K562 (cell line): Measurements from ENCODE around the gene MRPS6. TPM values are rescaled to one million over a fixed set of nuclear protein-coding genes. Genes with fewer than 3 reads are reported as not detected.

Experiments used
- FOS ChIP-seq: IDR thresholded peaks from 3 replicates; pipeline ENCODE4 v1.6.1; 2011; ENCODE audit not compliant: insufficient read length; ENCODE audit errors: extremely low read depth
- FOXA1 ChIP-seq: fragments of 450-650 bp; IDR thresholded peaks from 2 replicates; pipeline ENCODE4 v1.6.1; 2016; ENCODE audit warnings: mild to moderate bottlenecking, borderline replicate concordance
- L3MBTL2 ChIP-seq: fragments of 450-650 bp; IDR thresholded peaks from 2 replicates; pipeline ENCODE4 v1.6.1; 2016; ENCODE audit warnings: mild to moderate bottlenecking, moderate library complexity
- MAFK ChIP-seq: IDR thresholded peaks from 2 replicates; pipeline ENCODE4 v1.6.1; 2011; ENCODE audit warnings: low read length, improper control_type of control experiment
- MEIS2 ChIP-seq: fragments of 450-650 bp; IDR thresholded peaks from 2 replicates; pipeline ENCODE4 v1.6.1; 2014; ENCODE audit warnings: mild to moderate bottlenecking; ENCODE audit not compliant: partially characterized antibody
- NCOR1 ChIP-seq: fragments of 450-650 bp; IDR thresholded peaks from 2 replicates; pipeline ENCODE4 v1.6.1; 2016; ENCODE audit warnings: mild to moderate bottlenecking, moderate library complexity
- NFRKB ChIP-seq: fragments of 450-650 bp; IDR thresholded peaks from 2 replicates; pipeline ENCODE4 v1.6.1; 2016; ENCODE audit warnings: low read depth
- PHF21A ChIP-seq: fragments of 450-650 bp; IDR thresholded peaks from 2 replicates; pipeline ENCODE4 v1.6.1; 2017; ENCODE audit warnings: low read depth, borderline replicate concordance
- SUPT5H ChIP-seq: fragments of 450-650 bp; IDR thresholded peaks from 2 replicates; pipeline ENCODE4 v1.6.1; 2016
- XRCC5 ChIP-seq: fragments of 200-400 bp; formaldehyde crosslinking; IDR thresholded peaks from 2 replicates; pipeline ENCODE4 v1.6.1; 2017; ENCODE audit warnings: low read depth, mild to moderate bottlenecking, low read length
- ZNF347 ChIP-seq: fragments of 450-650 bp; formaldehyde crosslinking; IDR thresholded peaks from 2 replicates; pipeline ENCODE4 v1.4.0; 2020; ENCODE audit warnings: low read depth, mild to moderate bottlenecking, moderate library complexity
- polyA plus RNA-seq, 8 experiments: library from polyadenylated mRNA; depleted of rRNA in 4 of 8; stranded (reverse) in 5 of 8; unstranded in 3 of 8; fragments of >200 nt; fragmentation: Nextera tagmentation in 2 of 8; fragmentation: Illumina TruSeq in 1 of 8; extraction: Ambion mirVana in 2 of 8; extraction: Trizol in 1 of 8; gene quantifications; 2 replicates each; pipeline versions ENCODE4 v1.2.1 to v1.2.3, GENCODE V29; 2011 to 2014; ENCODE audit warnings: inconsistent platforms in 1 of 8, missing spikeins in 1 of 8
- total RNA-seq, 7 experiments: library from RNA; depleted of rRNA in 6 of 7; stranded (reverse); fragments of >200 nt in 6 of 7; fragmentation: Illumina TruSeq in 2 of 7; extraction: Trizol in 2 of 7; gene quantifications; 2 replicates each; pipeline versions ENCODE4 v1.2.1 to v1.2.3, GENCODE V29; 2011 to 2021; ENCODE audit warnings: low replicate concordance in 1 of 7
- TF ChIP-seq, protein P1 (sequence below), 2 experiments: fragments of 450-650 bp; formaldehyde crosslinking in 1 of 2; IDR thresholded peaks; 2 replicates each; pipeline versions ENCODE4 v1.4.0 to v1.6.1; 2014 to 2020; ENCODE audit warnings: mild to moderate bottlenecking in 2 of 2, borderline replicate concordance in 1 of 2, low read depth in 1 of 2
- TF ChIP-seq, protein P2 (sequence below): fragments of 250-450 bp; sonication (Bioruptor Pico); IDR thresholded peaks from 2 replicates; pipeline ENCODE4 v1.4.0; 2020; ENCODE audit warnings: borderline replicate concordance
- TF ChIP-seq, protein P3 (sequence below): fragments of 450-650 bp; IDR thresholded peaks from 2 replicates; pipeline ENCODE4 v1.6.1; 2016; ENCODE audit warnings: missing biosample characterization, missing genetic modification characterization
- TF ChIP-seq, protein P4 (sequence below): sonication (generic); formaldehyde crosslinking; IDR thresholded peaks from 2 replicates; pipeline ENCODE4 v1.8.0; 2022; ENCODE audit warnings: missing genetic modification reagents, mild to moderate bottlenecking, borderline replicate concordance

MRPS6 gene
- total and polyA plus RNA-seq, 9 of the 15 experiments (the other 6 are each of a cell fraction or from before 2014, with no cell fraction given), result 26.1 to 72.0 (median 39.3) TPM

DNA sequence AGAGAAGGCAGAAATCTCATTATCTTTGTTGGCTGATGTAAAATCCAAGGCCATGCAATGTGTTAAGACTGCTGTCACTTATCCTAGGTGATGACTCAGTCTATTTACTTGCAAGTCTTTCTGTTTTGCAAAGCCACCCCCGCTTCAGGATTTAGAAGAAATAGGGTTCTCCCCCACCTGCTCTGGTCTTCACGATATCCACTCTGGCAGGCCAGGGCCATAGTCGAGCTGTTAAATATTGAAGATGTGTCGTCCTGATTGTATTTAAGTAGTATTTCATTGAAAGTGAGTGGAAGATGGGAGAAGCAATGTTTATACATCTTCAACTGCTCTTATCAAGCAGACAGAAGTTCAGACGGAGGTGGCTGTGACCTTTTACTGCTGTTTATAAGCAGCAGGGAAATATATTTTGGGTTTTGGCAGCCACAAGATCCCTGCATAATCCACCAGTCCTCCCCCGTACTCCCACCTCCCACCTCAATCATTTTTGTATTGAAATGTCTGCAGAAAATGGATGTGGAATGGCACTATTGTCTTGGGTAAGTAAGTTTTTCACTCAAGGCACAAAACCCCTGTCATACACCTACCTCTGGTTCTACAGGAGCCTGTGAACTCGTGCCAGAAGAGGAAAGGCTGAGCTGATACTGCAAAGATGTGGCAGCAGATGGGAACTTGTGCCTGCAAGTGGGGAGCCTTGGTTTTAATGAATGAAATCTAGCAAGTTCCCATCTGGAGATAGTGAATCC lies 117.4 kb downstream of the MRPS6 start (continued):
- TF ChIP-seq, protein P1, sequence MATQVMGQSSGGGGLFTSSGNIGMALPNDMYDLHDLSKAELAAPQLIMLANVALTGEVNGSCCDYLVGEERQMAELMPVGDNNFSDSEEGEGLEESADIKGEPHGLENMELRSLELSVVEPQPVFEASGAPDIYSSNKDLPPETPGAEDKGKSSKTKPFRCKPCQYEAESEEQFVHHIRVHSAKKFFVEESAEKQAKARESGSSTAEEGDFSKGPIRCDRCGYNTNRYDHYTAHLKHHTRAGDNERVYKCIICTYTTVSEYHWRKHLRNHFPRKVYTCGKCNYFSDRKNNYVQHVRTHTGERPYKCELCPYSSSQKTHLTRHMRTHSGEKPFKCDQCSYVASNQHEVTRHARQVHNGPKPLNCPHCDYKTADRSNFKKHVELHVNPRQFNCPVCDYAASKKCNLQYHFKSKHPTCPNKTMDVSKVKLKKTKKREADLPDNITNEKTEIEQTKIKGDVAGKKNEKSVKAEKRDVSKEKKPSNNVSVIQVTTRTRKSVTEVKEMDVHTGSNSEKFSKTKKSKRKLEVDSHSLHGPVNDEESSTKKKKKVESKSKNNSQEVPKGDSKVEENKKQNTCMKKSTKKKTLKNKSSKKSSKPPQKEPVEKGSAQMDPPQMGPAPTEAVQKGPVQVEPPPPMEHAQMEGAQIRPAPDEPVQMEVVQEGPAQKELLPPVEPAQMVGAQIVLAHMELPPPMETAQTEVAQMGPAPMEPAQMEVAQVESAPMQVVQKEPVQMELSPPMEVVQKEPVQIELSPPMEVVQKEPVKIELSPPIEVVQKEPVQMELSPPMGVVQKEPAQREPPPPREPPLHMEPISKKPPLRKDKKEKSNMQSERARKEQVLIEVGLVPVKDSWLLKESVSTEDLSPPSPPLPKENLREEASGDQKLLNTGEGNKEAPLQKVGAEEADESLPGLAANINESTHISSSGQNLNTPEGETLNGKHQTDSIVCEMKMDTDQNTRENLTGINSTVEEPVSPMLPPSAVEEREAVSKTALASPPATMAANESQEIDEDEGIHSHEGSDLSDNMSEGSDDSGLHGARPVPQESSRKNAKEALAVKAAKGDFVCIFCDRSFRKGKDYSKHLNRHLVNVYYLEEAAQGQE (IDR thresholded peaks at IDR 0.05; ENCODE audit: borderline replicate concordance), result no peak; the same call in 1 of the 2 replicates
- TF ChIP-seq, protein P1 (CRISPR knock-in tag; IDR thresholded peaks at IDR 0.05; ENCODE audit: low read depth), result no peak
- no peak for TF ChIP-seq XRCC5
- TF ChIP-seq MEIS2, result peak; percentile 86
- TF ChIP-seq, protein P2, sequence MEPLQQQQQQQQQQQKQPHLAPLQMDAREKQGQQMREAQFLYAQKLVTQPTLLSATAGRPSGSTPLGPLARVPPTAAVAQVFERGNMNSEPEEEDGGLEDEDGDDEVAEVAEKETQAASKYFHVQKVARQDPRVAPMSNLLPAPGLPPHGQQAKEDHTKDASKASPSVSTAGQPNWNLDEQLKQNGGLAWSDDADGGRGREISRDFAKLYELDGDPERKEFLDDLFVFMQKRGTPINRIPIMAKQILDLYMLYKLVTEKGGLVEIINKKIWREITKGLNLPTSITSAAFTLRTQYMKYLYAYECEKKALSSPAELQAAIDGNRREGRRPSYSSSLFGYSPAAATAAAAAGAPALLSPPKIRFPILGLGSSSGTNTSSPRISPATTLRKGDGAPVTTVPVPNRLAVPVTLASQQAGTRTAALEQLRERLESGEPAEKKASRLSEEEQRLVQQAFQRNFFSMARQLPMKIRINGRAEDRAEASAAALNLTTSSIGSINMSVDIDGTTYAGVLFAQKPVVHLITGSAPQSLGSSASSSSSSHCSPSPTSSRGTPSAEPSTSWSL (CRISPR knock-in tag), result no peak
- peak; percentile 53 for TF ChIP-seq FOS
- peak; percentile 93 for TF ChIP-seq NCOR1
- no peak for TF ChIP-seq NFRKB
- no peak for TF ChIP-seq ZNF347 (CRISPR knock-in tag)
- TF ChIP-seq, protein P3, sequence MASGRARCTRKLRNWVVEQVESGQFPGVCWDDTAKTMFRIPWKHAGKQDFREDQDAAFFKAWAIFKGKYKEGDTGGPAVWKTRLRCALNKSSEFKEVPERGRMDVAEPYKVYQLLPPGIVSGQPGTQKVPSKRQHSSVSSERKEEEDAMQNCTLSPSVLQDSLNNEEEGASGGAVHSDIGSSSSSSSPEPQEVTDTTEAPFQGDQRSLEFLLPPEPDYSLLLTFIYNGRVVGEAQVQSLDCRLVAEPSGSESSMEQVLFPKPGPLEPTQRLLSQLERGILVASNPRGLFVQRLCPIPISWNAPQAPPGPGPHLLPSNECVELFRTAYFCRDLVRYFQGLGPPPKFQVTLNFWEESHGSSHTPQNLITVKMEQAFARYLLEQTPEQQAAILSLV, result no peak
- TF ChIP-seq FOXA1, result no peak
- TF ChIP-seq PHF21A, result no peak
- TF ChIP-seq, protein P4, sequence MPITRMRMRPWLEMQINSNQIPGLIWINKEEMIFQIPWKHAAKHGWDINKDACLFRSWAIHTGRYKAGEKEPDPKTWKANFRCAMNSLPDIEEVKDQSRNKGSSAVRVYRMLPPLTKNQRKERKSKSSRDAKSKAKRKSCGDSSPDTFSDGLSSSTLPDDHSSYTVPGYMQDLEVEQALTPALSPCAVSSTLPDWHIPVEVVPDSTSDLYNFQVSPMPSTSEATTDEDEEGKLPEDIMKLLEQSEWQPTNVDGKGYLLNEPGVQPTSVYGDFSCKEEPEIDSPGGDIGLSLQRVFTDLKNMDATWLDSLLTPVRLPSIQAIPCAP (CRISPR knock-in tag), result no peak
- TF ChIP-seq SUPT5H, result no peak
- TF ChIP-seq MAFK, result peak; percentile 76
- TF ChIP-seq L3MBTL2, result peak; percentile 79
